ENCODE data around the gene PHF12.

PHF12 gene

DNA sequence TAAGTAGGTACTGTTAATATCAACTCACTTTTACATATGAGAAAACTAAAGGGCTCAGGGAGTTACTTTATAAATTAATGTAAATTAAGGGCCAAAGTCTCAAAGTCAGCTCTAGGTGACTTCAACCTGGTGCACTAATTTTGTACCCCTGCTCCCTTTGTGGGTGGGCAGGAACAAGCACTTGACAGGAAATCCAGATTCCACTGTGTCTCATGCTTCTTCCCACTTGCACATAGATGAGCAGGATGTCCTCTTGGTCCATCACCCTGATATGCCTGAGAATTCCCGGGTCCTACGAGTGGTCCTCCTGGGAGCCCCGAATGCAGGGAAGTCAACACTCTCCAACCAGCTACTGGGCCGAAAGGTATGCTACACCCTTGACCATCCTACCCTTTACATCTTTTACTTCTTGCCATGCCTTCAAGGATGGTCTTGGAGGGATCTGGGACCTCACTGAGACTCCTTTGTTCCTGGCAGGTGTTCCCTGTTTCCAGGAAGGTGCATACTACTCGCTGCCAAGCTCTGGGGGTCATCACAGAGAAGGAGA, 95.2 kb downstream of the PHF12 start:
- DNase-seq = no peak

DNA sequence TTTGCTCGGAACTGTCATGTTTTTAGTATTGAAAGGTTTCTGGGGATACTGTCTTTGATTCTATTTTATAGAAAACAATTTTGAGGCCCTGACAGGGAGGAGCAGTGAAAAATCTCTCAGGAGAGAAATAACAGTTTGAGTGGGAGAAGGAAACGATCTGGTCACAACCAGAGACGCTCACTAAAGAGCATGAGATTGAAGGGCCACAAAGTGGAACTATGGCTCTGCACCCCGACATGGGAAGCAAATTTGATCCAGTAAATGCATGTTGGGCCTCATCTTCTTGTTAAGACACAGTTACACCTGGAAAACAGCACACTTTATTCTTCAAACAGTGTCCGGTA, 96.0 kb downstream of the PHF12 start:
- DNase-seq = no peak
